Kidney (tissue), 14 donors: Measurements from ENCODE around the gene ANKS1A. TPM values are rescaled to one million over a fixed set of nuclear protein-coding genes. Genes with fewer than 3 reads are reported as not detected.

Experiments used
- DNase-seq, 5 donors: peaks; one replicate each; pipeline ENCODE4 v3.0.0-alpha.2; 2013 to 2020
- FAIRE-seq: peaks from 2 replicates; lab custom pipeline; 2012; peaks lifted over from hg19 to GRCh38; lab: Jason Lieb, UNC
- H3K27ac ChIP-seq, 2 donors: one replicate each; pipeline ENCODE4 v1.7.0; 2013; ENCODE audit warnings: low read depth in 2 of 2, low read length in 2 of 2, inconsistent platforms in 1 of 2
- H3K27me3 ChIP-seq: one replicate; pipeline ENCODE4 v1.7.1; 2013; ENCODE audit warnings: low read length, inconsistent platforms; ENCODE audit not compliant: control insufficient read depth, insufficient read depth
- H3K36me3 ChIP-seq, 3 donors: one replicate each; pipeline versions ENCODE4 v1.7.0 to v1.7.1; 2013; ENCODE audit warnings: low read length in 3 of 3, control low read depth in 1 of 3, inconsistent platforms in 1 of 3; ENCODE audit not compliant: insufficient read depth in 3 of 3, control insufficient read depth in 2 of 3
- H3K4me1 ChIP-seq, 3 donors: one replicate each; pipeline versions ENCODE4 v1.7.0 to v1.7.1; 2013; ENCODE audit warnings: low read length in 3 of 3, inconsistent platforms in 1 of 3, low read depth in 1 of 3; ENCODE audit not compliant: control insufficient read depth in 2 of 3, insufficient read depth in 2 of 3
- H3K4me3 ChIP-seq, 3 donors: one replicate each; pipeline versions ENCODE4 v1.7.0 to v1.8.1; 2013; ENCODE audit warnings: low read length in 3 of 3, control low read depth in 1 of 3, inconsistent platforms in 1 of 3
- H3K9ac ChIP-seq, 3 donors: one replicate each; pipeline versions ENCODE4 v1.7.0 to v1.7.1; 2013; ENCODE audit warnings: low read length in 3 of 3, control low read depth in 1 of 3, inconsistent platforms in 1 of 3
- H3K9me3 ChIP-seq, 3 donors: one replicate each; pipeline versions ENCODE4 v1.7.0 to v1.7.1; 2013; ENCODE audit warnings: low read length in 3 of 3, control low read depth in 1 of 3, inconsistent platforms in 1 of 3; ENCODE audit not compliant: control insufficient read depth in 2 of 3, insufficient read depth in 1 of 3
- intact Hi-C: fragments of 100-400 bp; cut with DNase I; formaldehyde crosslinking; loops from one replicate; pipeline ENCODE4 v1.11.1; 2022
- polyA plus RNA-seq: library from polyadenylated mRNA; stranded (reverse); fragments of 350-450 nt; fragmentation: Illumina TruSeq; extraction: RNeasy Lipid Tissue Mini Kit (QIAGEN cat#74804); gene quantifications from one replicate; pipeline ENCODE4 v1.2.3, GENCODE V29; 2014; ENCODE audit warnings: low read depth, low replicate concordance; ENCODE audit not compliant: insufficient read depth
- total RNA-seq: library from RNA; stranded (reverse); fragmentation: NEBNext Ultra II Directional; extraction: Animal tissue kit (Norgen Biotek cat#: 25700); gene quantifications from one replicate; pipeline ENCODE4 v1.2.1, GENCODE V29; 2021
- TF ChIP-seq, protein P1 (sequence below): IDR thresholded peaks from 3 replicates; pipeline ENCODE4 v1.5.1; 2012; ENCODE audit warnings: mild to moderate bottlenecking, moderate library complexity, borderline replicate concordance; ENCODE audit not compliant: insufficient read depth; ENCODE audit errors: extremely low read depth
- donor health status: control.
- donor health status: control.
- donor health status: control.
- donor health status: control.
- donor health status: control.
- donor health status: DM: yes; HTN: yes; CAD: no.
- donor health status: Normal renal cell carcinoma (clear cell type).

The ANKS1A gene
- total and polyA plus RNA-seq, 2 donors from 2014 or later = 9.4 to 25.9 TPM

GRCh38 chr6:34906826-34907225 is 17.8 kb downstream of the ANKS1A start:
- intact Hi-C loops = no loop called here
- H3K27me3 ChIP-seq = no peaks in the 10 kb centered on the region
- TF ChIP-seq, protein P1, sequence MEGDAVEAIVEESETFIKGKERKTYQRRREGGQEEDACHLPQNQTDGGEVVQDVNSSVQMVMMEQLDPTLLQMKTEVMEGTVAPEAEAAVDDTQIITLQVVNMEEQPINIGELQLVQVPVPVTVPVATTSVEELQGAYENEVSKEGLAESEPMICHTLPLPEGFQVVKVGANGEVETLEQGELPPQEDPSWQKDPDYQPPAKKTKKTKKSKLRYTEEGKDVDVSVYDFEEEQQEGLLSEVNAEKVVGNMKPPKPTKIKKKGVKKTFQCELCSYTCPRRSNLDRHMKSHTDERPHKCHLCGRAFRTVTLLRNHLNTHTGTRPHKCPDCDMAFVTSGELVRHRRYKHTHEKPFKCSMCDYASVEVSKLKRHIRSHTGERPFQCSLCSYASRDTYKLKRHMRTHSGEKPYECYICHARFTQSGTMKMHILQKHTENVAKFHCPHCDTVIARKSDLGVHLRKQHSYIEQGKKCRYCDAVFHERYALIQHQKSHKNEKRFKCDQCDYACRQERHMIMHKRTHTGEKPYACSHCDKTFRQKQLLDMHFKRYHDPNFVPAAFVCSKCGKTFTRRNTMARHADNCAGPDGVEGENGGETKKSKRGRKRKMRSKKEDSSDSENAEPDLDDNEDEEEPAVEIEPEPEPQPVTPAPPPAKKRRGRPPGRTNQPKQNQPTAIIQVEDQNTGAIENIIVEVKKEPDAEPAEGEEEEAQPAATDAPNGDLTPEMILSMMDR = no peak
- H3K9me3 ChIP-seq = no peaks in the 10 kb centered on the region
- H3K9ac ChIP-seq = no peak overlapping the region
- DNase-seq (no peak), FAIRE-seq (no peak)
- H3K4me3 ChIP-seq = no peak overlapping the region
- no peak overlapping the region for H3K27ac ChIP-seq
- H3K4me1 ChIP-seq = peaks cover 0 to 22% (median 11%) of the 10 kb centered on the region in 3 donors
- H3K36me3 ChIP-seq = no peaks in the 10 kb centered on the region

GRCh38 chr6:34908194-34908593 is 19.1 kb downstream of the ANKS1A start:
- Histone ChIP-seq H3K27ac (no peak overlapping the region), H3K9ac (no peak overlapping the region), H3K4me1 (peaks cover 0 to 24% (median 14%) of the 10 kb centered on the region in 3 donors), H3K4me3 (no peak overlapping the region), H3K9me3 (no peaks in the 10 kb centered on the region), H3K36me3 (no peaks in the 10 kb centered on the region), H3K27me3 (no peaks in the 10 kb centered on the region)
- intact Hi-C loops = no loop called here
- FAIRE-seq (no peak), DNase-seq (no peak)
- TF ChIP-seq, protein P1 = no peak

GRCh38 chr6:34909320-34909883 is 20.3 kb downstream of the ANKS1A start:
- intact Hi-C loops = no loop called here
- Histone ChIP-seq H3K4me3 (no peak overlapping the region), H3K9me3 (no peaks in the 10 kb centered on the region), H3K27ac (no peak overlapping the region), H3K36me3 (no peaks in the 10 kb centered on the region), H3K4me1 (peaks cover 0 to 24% (median 14%) of the 10 kb centered on the region in 3 donors), H3K9ac (no peak overlapping the region), H3K27me3 (no peaks in the 10 kb centered on the region)
- FAIRE-seq (no peak), DNase-seq (no peak)
- TF ChIP-seq, protein P1 = no peak

- no peaks in the 10 kb centered on the region for H3K27me3 ChIP-seq
- intact Hi-C loops = no loop called here
These were observed 22.8 kb downstream of the ANKS1A start for GRCh38 chr6:34911822-34912221.

More at GRCh38 chr6:34911822-34912221, 22.8 kb downstream of the ANKS1A start:
- H3K4me1 ChIP-seq = peaks cover 0 to 17% (median 17%) of the 10 kb centered on the region in 3 donors
- no peak overlapping the region for H3K9ac ChIP-seq
- H3K27ac ChIP-seq = no peak overlapping the region
- TF ChIP-seq, protein P1 = no peak
- no peak overlapping the region for H3K4me3 ChIP-seq
- no peaks in the 10 kb centered on the region for H3K36me3 ChIP-seq
- FAIRE-seq (no peak), DNase-seq (no peak)
- H3K9me3 ChIP-seq = no peaks in the 10 kb centered on the region
